NOMO-1 treated with dmso at 0.1 percent for 144 hours (cell line): Measurements from ENCODE around the gene MYBBP1A.
A peak's percentile ranks its signal among the peaks of the same experiment; 100 is the strongest.

Experiments used
- DNase-seq: peaks from one replicate; lab custom pipeline; 2025; ENCODE audit not compliant: unreplicated experiment; lab: John Stamatoyannopoulos, UW

The MYBBP1A gene

GRCh38 chr17:4537451-4538235 lies 17.5 kb downstream of the MYBBP1A start:
- DNase-seq = no peak

GRCh38 chr17:4536742-4537411 lies 18.3 kb downstream of the MYBBP1A start:
- no peak for DNase-seq

GRCh38 chr17:4536259-4536741 lies 18.9 kb downstream of the MYBBP1A start:
- no peak for DNase-seq

- no peak for DNase-seq
Measured at GRCh38 chr17:4535667-4536258, 19.4 kb downstream of the MYBBP1A start.

- DNase-seq = no peak
Measured at GRCh38 chr17:4534928-4535666, 20.1 kb downstream of the MYBBP1A start.

- no peak for DNase-seq
Measured at GRCh38 chr17:4534515-4534914, 20.7 kb downstream of the MYBBP1A start.

GRCh38 chr17:4533523-4534504 lies 21.4 kb downstream of the MYBBP1A start:
- DNase-seq = no peak

GRCh38 chr17:4532860-4533522 lies 22.2 kb downstream of the MYBBP1A start:
- DNase-seq = no peak

- no peak for DNase-seq
Measured at GRCh38 chr17:4531988-4532736, 23.0 kb downstream of the MYBBP1A start.

GRCh38 chr17:4530799-4531730 lies 24.1 kb downstream of the MYBBP1A start:
- DNase-seq = no peak

- DNase-seq = no peak
Measured at GRCh38 chr17:4529533-4530152, 25.5 kb downstream of the MYBBP1A start.

GRCh38 chr17:4527566-4528125 lies 27.5 kb downstream of the MYBBP1A start:
- DNase-seq = peak; percentile 30

- no peak for DNase-seq
Measured at GRCh38 chr17:4527134-4527533, 28.1 kb downstream of the MYBBP1A start.

- DNase-seq = no peak
Measured at GRCh38 chr17:4525691-4526397, 29.3 kb downstream of the MYBBP1A start.

GRCh38 chr17:4523946-4524345 lies 31.2 kb downstream of the MYBBP1A start:
- no peak for DNase-seq

GRCh38 chr17:4522661-4523060 lies 32.5 kb downstream of the MYBBP1A start:
- DNase-seq = no peak
